RWPE2 (cell line): ENCODE data around the gene LAMA3.

ENCODE experiments used
- ATAC-seq: fragments of 200-7000 bp; cut with Tn5 transposase; 3 replicates; pipeline ENCODE4 v1.9.1; 2021; ENCODE audit warnings: low read depth
- DNase-seq: peaks from one replicate; pipeline ENCODE4 v3.0.0-alpha.2; 2020; ENCODE audit warnings: low spot score
- H3K27ac ChIP-seq: fragments of 450-650 bp; 2 replicates; pipeline ENCODE4 v1.5.1; 2017; ENCODE audit warnings: mild to moderate bottlenecking; ENCODE audit not compliant: poor library complexity, severe bottlenecking
- H3K27me3 ChIP-seq: fragments of 250-450 bp; sonication (Bioruptor Pico); 2 replicates; pipeline ENCODE4 v1.5.1; 2021; ENCODE audit warnings: mild to moderate bottlenecking, moderate library complexity; ENCODE audit not compliant: insufficient read depth, poor library complexity, severe bottlenecking
- H3K36me3 ChIP-seq: fragments of 250-450 bp; sonication (Bioruptor Pico); 2 replicates; pipeline ENCODE4 v1.5.1; 2020; ENCODE audit warnings: low read depth, mild to moderate bottlenecking, moderate library complexity
- H3K4me1 ChIP-seq: fragments of 250-450 bp; sonication (Bioruptor Pico); 2 replicates; pipeline ENCODE4 v1.5.1; 2021; ENCODE audit warnings: mild to moderate bottlenecking, moderate library complexity; ENCODE audit not compliant: insufficient read depth, poor library complexity, severe bottlenecking
- H3K4me3 ChIP-seq: fragments of 250-450 bp; sonication (Bioruptor Pico); 2 replicates; pipeline ENCODE4 v1.5.1; 2021; ENCODE audit warnings: mild to moderate bottlenecking, moderate library complexity; ENCODE audit not compliant: severe bottlenecking
- H3K9me3 ChIP-seq: fragments of 250-450 bp; sonication (Bioruptor Pico); 2 replicates; pipeline ENCODE4 v1.5.1; 2021; ENCODE audit warnings: mild to moderate bottlenecking, moderate library complexity; ENCODE audit not compliant: severe bottlenecking
- TF ChIP-seq, protein P1 (sequence below): fragments of 450-650 bp; IDR thresholded peaks from one replicate; pipeline ENCODE4 v1.5.1; 2017; ENCODE audit warnings: mild to moderate bottlenecking, moderate library complexity; ENCODE audit not compliant: poor library complexity, severe bottlenecking

The LAMA3 gene

DNA sequence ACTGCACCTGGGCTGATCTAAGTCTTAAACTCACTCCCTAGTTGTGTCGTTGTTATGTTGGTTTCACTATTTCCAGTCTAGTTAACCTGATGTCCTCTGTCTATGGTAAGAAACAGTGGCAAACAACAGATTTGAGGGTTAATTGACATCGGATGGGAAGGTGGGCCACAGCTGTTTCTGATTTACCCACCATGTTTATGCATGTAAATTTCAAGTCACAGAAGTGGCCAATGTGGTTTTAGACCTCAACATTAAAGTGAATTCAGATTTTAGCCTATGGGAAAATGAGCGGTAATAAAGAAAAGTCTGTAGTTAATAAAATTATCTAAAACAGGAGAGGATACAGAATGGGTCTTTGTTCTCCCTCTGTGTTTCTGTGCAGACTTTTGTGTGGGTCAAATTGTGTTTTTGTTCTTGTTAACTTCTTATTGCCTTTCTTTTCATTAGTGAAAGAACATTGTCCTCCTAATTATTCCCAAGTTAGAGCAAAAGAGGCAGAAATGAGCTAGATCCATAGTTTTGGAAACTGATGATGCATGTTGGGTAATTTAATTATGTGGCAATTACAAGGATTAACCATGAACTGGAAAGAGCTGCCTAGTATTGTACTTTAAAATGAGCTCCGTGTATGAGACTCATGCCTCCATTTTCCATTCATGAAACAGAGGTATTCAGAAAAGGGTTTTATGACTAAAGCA is 83.2 kb downstream of the LAMA3 start:
- DNase-seq (no peak), ATAC-seq (no peak)
- H3K4me3 ChIP-seq: no peak overlapping the region
- no peak overlapping the region for H3K27ac ChIP-seq
- no peaks in the 10 kb centered on the region for H3K9me3 ChIP-seq
- no peaks in the 10 kb centered on the region for H3K4me1 ChIP-seq
- no peaks in the 10 kb centered on the region for H3K27me3 ChIP-seq
- TF ChIP-seq, protein P1, sequence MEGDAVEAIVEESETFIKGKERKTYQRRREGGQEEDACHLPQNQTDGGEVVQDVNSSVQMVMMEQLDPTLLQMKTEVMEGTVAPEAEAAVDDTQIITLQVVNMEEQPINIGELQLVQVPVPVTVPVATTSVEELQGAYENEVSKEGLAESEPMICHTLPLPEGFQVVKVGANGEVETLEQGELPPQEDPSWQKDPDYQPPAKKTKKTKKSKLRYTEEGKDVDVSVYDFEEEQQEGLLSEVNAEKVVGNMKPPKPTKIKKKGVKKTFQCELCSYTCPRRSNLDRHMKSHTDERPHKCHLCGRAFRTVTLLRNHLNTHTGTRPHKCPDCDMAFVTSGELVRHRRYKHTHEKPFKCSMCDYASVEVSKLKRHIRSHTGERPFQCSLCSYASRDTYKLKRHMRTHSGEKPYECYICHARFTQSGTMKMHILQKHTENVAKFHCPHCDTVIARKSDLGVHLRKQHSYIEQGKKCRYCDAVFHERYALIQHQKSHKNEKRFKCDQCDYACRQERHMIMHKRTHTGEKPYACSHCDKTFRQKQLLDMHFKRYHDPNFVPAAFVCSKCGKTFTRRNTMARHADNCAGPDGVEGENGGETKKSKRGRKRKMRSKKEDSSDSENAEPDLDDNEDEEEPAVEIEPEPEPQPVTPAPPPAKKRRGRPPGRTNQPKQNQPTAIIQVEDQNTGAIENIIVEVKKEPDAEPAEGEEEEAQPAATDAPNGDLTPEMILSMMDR: no peak
- peaks cover 5% of the 10 kb centered on the region; the same call in 1 of the 2 replicates for H3K36me3 ChIP-seq

DNA sequence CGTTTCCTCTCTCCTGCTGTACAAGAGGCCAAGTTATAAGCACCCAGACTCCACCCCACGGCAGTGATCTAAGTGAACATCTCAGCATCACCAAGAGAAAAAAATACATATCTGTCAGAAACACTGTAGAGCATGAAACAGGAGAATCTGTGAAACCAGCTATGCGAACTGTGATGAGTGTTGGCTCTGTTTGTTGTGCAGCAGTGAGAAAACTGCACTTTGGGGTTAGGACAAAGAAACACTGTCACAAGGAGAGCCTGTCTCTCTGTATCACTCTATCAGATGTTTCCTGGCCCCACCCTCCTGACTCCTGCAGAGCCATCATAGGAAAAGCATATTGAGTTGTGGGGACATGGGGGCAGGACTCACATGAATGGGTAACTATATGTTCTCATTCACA is 87.1 kb downstream of the LAMA3 start:
- H3K4me3 ChIP-seq: no peak overlapping the region
- H3K36me3 ChIP-seq: peaks cover 5% of the 10 kb centered on the region; the same call in 1 of the 2 replicates
- DNase-seq: no peak
- H3K4me1 ChIP-seq: no peaks in the 10 kb centered on the region
- no peaks in the 10 kb centered on the region for H3K27me3 ChIP-seq
- TF ChIP-seq, protein P1: no peak
- no peak overlapping the region for H3K27ac ChIP-seq
- no peak for ATAC-seq
- no peaks in the 10 kb centered on the region for H3K9me3 ChIP-seq

DNA sequence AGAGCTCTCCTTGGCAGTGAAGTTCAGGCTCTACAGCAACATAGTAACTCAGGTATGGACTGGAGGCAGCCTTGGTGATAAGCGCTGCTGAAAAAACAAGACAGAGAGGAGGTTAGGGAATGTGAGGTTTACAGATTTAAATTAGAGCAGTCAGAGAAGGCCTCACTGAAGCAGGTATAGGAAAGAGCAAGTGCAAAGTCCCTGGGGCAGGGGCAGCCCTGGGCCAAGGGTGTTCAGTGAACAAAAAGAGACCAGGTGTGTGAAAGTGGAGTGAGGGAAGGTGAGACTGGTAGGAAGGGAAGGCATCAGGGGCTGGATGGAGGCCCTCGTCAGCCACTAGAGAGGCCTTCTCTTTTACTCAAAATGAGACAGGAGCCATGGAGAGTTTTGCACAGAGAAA is 89.6 kb downstream of the LAMA3 start:
- Histone ChIP-seq H3K27me3 (no peaks in the 10 kb centered on the region), H3K9me3 (no peaks in the 10 kb centered on the region), H3K4me1 (no peaks in the 10 kb centered on the region), H3K27ac (no peak overlapping the region), H3K4me3 (no peak overlapping the region), H3K36me3 (peaks cover under 1% of the 10 kb centered on the region; the same call in 1 of the 2 replicates)
- no peak for ATAC-seq
- TF ChIP-seq, protein P1: no peak
- DNase-seq: no peak

DNA sequence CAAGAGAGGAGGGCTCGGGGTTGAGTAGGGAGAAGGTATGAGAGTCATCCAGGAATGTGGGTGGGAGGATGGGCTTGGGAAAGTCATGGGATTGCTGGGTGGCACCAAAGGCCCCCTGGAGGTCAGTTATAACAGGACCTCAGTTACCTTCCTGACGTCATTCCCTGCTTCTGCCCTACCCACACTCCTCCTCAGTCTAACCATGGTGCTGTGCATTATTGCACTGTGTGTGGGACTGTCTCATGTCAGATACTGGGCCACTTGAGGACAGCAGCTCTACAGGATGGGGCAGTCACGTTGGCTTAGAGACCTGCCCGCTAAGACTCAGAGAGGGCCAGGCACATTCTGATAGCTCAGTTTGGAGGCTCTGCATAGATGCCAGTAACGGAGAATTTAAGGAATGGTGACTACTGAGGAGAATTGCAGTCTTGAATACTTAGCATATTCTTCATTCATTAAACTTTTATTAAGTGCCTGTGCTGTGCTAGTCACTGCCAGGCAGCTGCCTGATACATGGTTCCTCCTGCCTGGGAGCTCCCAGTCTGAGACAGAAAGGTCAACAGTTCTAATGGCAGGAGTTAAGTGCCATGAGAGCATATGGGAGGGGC is 90.5 kb downstream of the LAMA3 start:
- no peaks in the 10 kb centered on the region for H3K9me3 ChIP-seq
- H3K36me3 ChIP-seq: no peaks in the 10 kb centered on the region
- TF ChIP-seq, protein P1: no peak
- no peak overlapping the region for H3K27ac ChIP-seq
- H3K4me3 ChIP-seq: no peak overlapping the region
- no peak for DNase-seq
- no peaks in the 10 kb centered on the region for H3K4me1 ChIP-seq
- peak; percentile 52; the same call in 2 of the 3 replicates for ATAC-seq
- no peaks in the 10 kb centered on the region for H3K27me3 ChIP-seq

DNA sequence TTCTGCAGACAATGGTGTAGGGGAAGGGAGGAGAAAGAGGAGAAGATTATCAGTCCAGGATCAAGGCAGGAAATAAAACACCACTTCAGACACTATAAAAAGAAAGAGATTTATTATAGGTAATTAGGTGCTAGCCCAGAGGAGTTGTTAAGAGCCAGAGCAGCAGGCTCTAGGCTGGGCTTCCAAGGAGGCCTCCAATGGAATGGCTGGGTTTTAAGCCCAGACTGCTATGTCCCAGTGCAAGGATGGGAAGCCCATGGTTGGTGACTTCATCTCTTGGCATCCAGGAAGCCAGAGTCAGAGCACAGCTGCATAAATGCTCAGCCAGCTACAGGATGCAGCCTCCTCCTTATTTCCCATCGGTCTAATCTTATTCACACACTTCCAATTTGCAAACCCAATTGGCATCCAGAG is 95.6 kb downstream of the LAMA3 start:
- TF ChIP-seq, protein P1: no peak
- H3K4me3 ChIP-seq: no peak overlapping the region
- no peaks in the 10 kb centered on the region for H3K9me3 ChIP-seq
- peaks cover 9% of the 10 kb centered on the region for H3K36me3 ChIP-seq
- no peaks in the 10 kb centered on the region for H3K27me3 ChIP-seq
- peak overlapping the region; percentile 61 for H3K27ac ChIP-seq
- ATAC-seq (peak; percentile 95), DNase-seq (no peak)
- no peaks in the 10 kb centered on the region for H3K4me1 ChIP-seq
